Measurements from ENCODE around the gene VEPH1. TPM values are rescaled to one million over a fixed set of nuclear protein-coding genes. Genes with fewer than 3 reads are reported as not detected.

The VEPH1 gene
- total and polyA plus RNA-seq, 2 experiments from 2014 or later: 36.8 to 44.0 TPM

GRCh38 chr3:157417247-157417646 lies 86.0 kb downstream of the VEPH1 start:
- no peak overlapping the region for H3K9ac ChIP-seq
- no peak for DNase-seq

GRCh38 chr3:157416347-157417087 lies 86.7 kb downstream of the VEPH1 start:
- Histone ChIP-seq H3K79me2 (ENCODE audit: insufficient read depth) (no peaks in the 10 kb centered on the region), H3K4me2 (ENCODE audit: unreplicated experiment) (no peak overlapping the region), H3K4me1 (ENCODE audit: insufficient read depth) (peaks cover 15% of the 10 kb centered on the region), H3K9me3 (ENCODE audit: low read depth) (no peaks in the 10 kb centered on the region), H4K20me1 (ENCODE audit: insufficient read depth) (no peaks in the 10 kb centered on the region), H3K9me2 (ENCODE audit: insufficient read depth) (no peaks in the 10 kb centered on the region), H3K36me3 (ENCODE audit: low read depth) (peaks cover 3% of the 10 kb centered on the region; the same call in 1 of the 2 replicates), H3F3A (ENCODE audit: insufficient read depth) (0 out of 2 replicates have a peak, but pooled peaks cover 4% of the 10 kb centered on the region), H3K27me3 (replicated peaks; ENCODE audit: insufficient read depth) (no peaks in the 10 kb centered on the region), H2AFZ (no peak overlapping the region), H3K27ac (no peak overlapping the region), H3K9ac (no peak overlapping the region), H3K4me3 (no peak overlapping the region)
- DNase-seq: no peak
- TF ChIP-seq EZH2 (IDR thresholded peaks at IDR 0.05; ENCODE audit: insufficient read depth, poor library complexity, severe bottlenecking): no peak
- TF ChIP-seq EZH2phosphoT487 (IDR thresholded peaks at IDR 0.05; ENCODE audit: insufficient read depth, low read depth): no peak
- in situ Hi-C loops (cut with MboI): no loop called here
- 86 to 94% methylated on average over 3 of the region's 3 CpGs for WGBS, 2 experiments (ENCODE audit: low coverage in 1 of 2, low lambda C conversion rate in 2 of 2, missing lambda C conversion rate in 2 of 2)

More at GRCh38 chr3:157417247-157417646, 86.0 kb downstream of the VEPH1 start:
- Histone ChIP-seq H3K79me2 (ENCODE audit: insufficient read depth) (no peaks in the 10 kb centered on the region), H3K27me3 (replicated peaks; ENCODE audit: insufficient read depth) (no peaks in the 10 kb centered on the region), H3K9me2 (ENCODE audit: insufficient read depth) (0 out of 2 replicates have a peak, but pooled peaks cover under 1% of the 10 kb centered on the region), H3K4me1 (ENCODE audit: insufficient read depth) (peaks cover 15% of the 10 kb centered on the region), H3K4me2 (ENCODE audit: unreplicated experiment) (no peak overlapping the region), H3F3A (ENCODE audit: insufficient read depth) (0 out of 2 replicates have a peak, but pooled peaks cover 4% of the 10 kb centered on the region), H2AFZ (no peak overlapping the region), H3K4me3 (no peak overlapping the region), H4K20me1 (ENCODE audit: insufficient read depth) (no peaks in the 10 kb centered on the region), H3K9me3 (ENCODE audit: low read depth) (no peaks in the 10 kb centered on the region), H3K27ac (no peak overlapping the region), H3K36me3 (ENCODE audit: low read depth) (peaks cover 3% of the 10 kb centered on the region; the same call in 1 of the 2 replicates)
- no peak for TF ChIP-seq EZH2 (IDR thresholded peaks at IDR 0.05; ENCODE audit: insufficient read depth, poor library complexity, severe bottlenecking)
- 96 to 97% methylated on average over 2 of the region's 2 CpGs for WGBS, 2 experiments (ENCODE audit: low coverage in 1 of 2, low lambda C conversion rate in 2 of 2, missing lambda C conversion rate in 2 of 2)
- in situ Hi-C loops (cut with MboI): no loop called here

GRCh38 chr3:157414861-157415260 lies 88.4 kb downstream of the VEPH1 start:
- in situ Hi-C loops (cut with MboI): no loop called here
- H3K9me2 ChIP-seq (ENCODE audit: insufficient read depth): no peaks in the 10 kb centered on the region
- no peak overlapping the region for H3K4me3 ChIP-seq
- H2AFZ ChIP-seq: no peak overlapping the region
- no peak overlapping the region for H3K4me2 ChIP-seq (ENCODE audit: unreplicated experiment)
- no peak for TF ChIP-seq EZH2 (IDR thresholded peaks at IDR 0.05; ENCODE audit: insufficient read depth, poor library complexity, severe bottlenecking)
- TF ChIP-seq EZH2phosphoT487 (IDR thresholded peaks at IDR 0.05; ENCODE audit: insufficient read depth, low read depth): no peak
- H3K27ac ChIP-seq: no peak overlapping the region
- H3K4me1 ChIP-seq (ENCODE audit: insufficient read depth): peaks cover 15% of the 10 kb centered on the region
- peaks cover 3% of the 10 kb centered on the region; the same call in 1 of the 2 replicates for H3K36me3 ChIP-seq (ENCODE audit: low read depth)
- H4K20me1 ChIP-seq (ENCODE audit: insufficient read depth): no peaks in the 10 kb centered on the region
- H3F3A ChIP-seq (ENCODE audit: insufficient read depth): no peaks in the 10 kb centered on the region
- H3K9ac ChIP-seq: no peak overlapping the region
- no peaks in the 10 kb centered on the region for H3K79me2 ChIP-seq (ENCODE audit: insufficient read depth)
- H3K9me3 ChIP-seq (ENCODE audit: low read depth): no peaks in the 10 kb centered on the region
- H3K27me3 ChIP-seq (replicated peaks; ENCODE audit: insufficient read depth): no peaks in the 10 kb centered on the region
- no peak for DNase-seq

GRCh38 chr3:157412323-157412855 lies 90.8 kb downstream of the VEPH1 start:
- no peaks in the 10 kb centered on the region for H3K27me3 ChIP-seq (replicated peaks; ENCODE audit: insufficient read depth)
- H3K36me3 ChIP-seq (ENCODE audit: low read depth): peaks cover 3% of the 10 kb centered on the region; the same call in 1 of the 2 replicates
- no peaks in the 10 kb centered on the region for H4K20me1 ChIP-seq (ENCODE audit: insufficient read depth)
- H3K4me2 ChIP-seq (ENCODE audit: unreplicated experiment): no peak overlapping the region
- H3F3A ChIP-seq (ENCODE audit: insufficient read depth): no peaks in the 10 kb centered on the region
- no peaks in the 10 kb centered on the region for H3K9me3 ChIP-seq (ENCODE audit: low read depth)
- in situ Hi-C loops (cut with MboI): no loop called here
- H2AFZ ChIP-seq: no peak overlapping the region
- no peak for TF ChIP-seq EZH2phosphoT487 (IDR thresholded peaks at IDR 0.05; ENCODE audit: insufficient read depth, low read depth)
- no peak for TF ChIP-seq EZH2 (IDR thresholded peaks at IDR 0.05; ENCODE audit: insufficient read depth, poor library complexity, severe bottlenecking)
- H3K79me2 ChIP-seq (ENCODE audit: insufficient read depth): no peaks in the 10 kb centered on the region
- 95 to 100% methylated on average over 1 of the region's 1 CpG for WGBS, 2 experiments (ENCODE audit: low coverage in 1 of 2, low lambda C conversion rate in 2 of 2, missing lambda C conversion rate in 2 of 2)
- no peak overlapping the region for H3K27ac ChIP-seq
- no peak overlapping the region for H3K4me3 ChIP-seq
- no peak for DNase-seq
- no peak overlapping the region for H3K9ac ChIP-seq
- H3K9me2 ChIP-seq (ENCODE audit: insufficient read depth): no peaks in the 10 kb centered on the region
- H3K4me1 ChIP-seq (ENCODE audit: insufficient read depth): peaks cover 6% of the 10 kb centered on the region; the same call in 1 of the 2 replicates

All from GM23248 (cell line).